Measurements from ENCODE around the gene TMEM114.

GRCh38 chr16:8576141-8577004 lies 13.9 kb downstream of the TMEM114 start:
- TF ChIP-seq CTCF (optimal IDR thresholded peaks at IDR 0.05 in 1 of 3, IDR thresholded peaks at IDR 0.05 in 1 of 3, conservative IDR thresholded peaks at IDR 0.05 in 1 of 3; ENCODE audit: extremely low read depth in 1 of 3, insufficient read depth in 2 of 3, low read length in 3 of 3) (no peak), EZH2 (IDR thresholded peaks at IDR 0.05; ENCODE audit: low read length) (no peak)

Data from keratinocyte (primary cell).